Liver (tissue), 3 donors: Measurements from ENCODE around the gene RHBDD3.

Source experiments
- JUND ChIP-seq, 2 donors: IDR thresholded peaks; 2 replicates each; pipeline ENCODE4 v1.6.1; 2016; ENCODE audit warnings: antibody characterized with exemption in 2 of 2
- SP1 ChIP-seq: IDR thresholded peaks from 2 replicates; pipeline ENCODE4 v1.6.1; 2018; ENCODE audit warnings: antibody characterized with exemption, mild to moderate bottlenecking
- TF ChIP-seq, protein P1 (sequence below): IDR thresholded peaks from 2 replicates; pipeline ENCODE4 v1.6.1; 2016; ENCODE audit warnings: antibody characterized with exemption
- TF ChIP-seq, protein P2 (sequence below): fragments of 150-350 bp; IDR thresholded peaks from 2 replicates; pipeline ENCODE4 v1.5.1; 2017; ENCODE audit warnings: improper control_type of control experiment, low read depth, low read length; ENCODE audit not compliant: missing input control
- donor health status: healthy.
- donor health status: healthy.

DNA sequence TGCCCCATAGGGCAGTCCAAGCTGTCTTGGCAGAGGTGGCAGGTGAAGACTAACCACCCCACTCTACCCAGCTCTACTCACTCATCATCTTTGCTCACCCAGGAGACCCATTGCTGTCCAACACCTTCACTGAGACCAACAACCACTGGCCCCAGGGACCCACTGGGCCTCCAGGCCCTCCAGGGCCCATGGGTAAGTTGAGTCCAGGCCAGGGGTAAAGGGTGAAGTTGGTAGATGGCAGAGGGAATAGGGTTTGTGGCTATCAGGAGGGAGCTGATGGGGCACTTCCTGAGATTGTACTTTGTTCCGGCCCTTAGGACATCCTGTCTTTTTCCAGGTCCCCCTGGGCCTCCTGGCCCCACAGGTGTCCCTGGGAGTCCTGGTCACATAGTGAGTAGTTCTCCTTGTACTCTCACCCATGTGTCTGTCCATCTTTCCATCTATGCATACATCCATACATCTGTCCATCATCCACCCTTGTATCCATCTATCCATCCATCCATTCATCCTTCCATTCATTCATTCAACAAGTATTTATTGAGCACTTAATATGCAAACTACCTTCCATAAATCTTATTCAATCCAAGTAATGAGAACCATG is 34.4 kb downstream of the RHBDD3 start:
- TF ChIP-seq JUND (IDR thresholded peaks at IDR 0.05) (no peak), SP1 (no peak)
- TF ChIP-seq, protein P1, sequence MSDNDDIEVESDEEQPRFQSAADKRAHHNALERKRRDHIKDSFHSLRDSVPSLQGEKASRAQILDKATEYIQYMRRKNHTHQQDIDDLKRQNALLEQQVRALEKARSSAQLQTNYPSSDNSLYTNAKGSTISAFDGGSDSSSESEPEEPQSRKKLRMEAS = no peak
- TF ChIP-seq, protein P2, sequence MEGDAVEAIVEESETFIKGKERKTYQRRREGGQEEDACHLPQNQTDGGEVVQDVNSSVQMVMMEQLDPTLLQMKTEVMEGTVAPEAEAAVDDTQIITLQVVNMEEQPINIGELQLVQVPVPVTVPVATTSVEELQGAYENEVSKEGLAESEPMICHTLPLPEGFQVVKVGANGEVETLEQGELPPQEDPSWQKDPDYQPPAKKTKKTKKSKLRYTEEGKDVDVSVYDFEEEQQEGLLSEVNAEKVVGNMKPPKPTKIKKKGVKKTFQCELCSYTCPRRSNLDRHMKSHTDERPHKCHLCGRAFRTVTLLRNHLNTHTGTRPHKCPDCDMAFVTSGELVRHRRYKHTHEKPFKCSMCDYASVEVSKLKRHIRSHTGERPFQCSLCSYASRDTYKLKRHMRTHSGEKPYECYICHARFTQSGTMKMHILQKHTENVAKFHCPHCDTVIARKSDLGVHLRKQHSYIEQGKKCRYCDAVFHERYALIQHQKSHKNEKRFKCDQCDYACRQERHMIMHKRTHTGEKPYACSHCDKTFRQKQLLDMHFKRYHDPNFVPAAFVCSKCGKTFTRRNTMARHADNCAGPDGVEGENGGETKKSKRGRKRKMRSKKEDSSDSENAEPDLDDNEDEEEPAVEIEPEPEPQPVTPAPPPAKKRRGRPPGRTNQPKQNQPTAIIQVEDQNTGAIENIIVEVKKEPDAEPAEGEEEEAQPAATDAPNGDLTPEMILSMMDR = no peak
